ENCODE results near the gene SLC22A12. TPM values are rescaled to one million over a fixed set of nuclear protein-coding genes. Genes with fewer than 3 reads are reported as not detected.

SLC22A12 gene
- total and polyA plus RNA-seq, 2 donors (not counting 3 experiments of a cell fraction or from before 2014, with no cell fraction given), result not detected

GRCh38 chr11:64558869-64559268, 32.2 kb upstream of the SLC22A12 start:
- H4K20me1 ChIP-seq (replicated peaks; ENCODE audit: control insufficient read depth, extremely low read depth, insufficient read depth, low read length), result no peaks in the 10 kb centered on the region
- no peaks in the 10 kb centered on the region for H3K79me2 ChIP-seq (ENCODE audit: control insufficient read depth, insufficient read depth, low read length)
- TF ChIP-seq MYC (IDR thresholded peaks at IDR 0.05; ENCODE audit: low read depth, low read length), result no peak
- TF ChIP-seq POLR2A (IDR thresholded peaks at IDR 0.05; ENCODE audit: low read depth, low read length), result no peak
- DNase-seq (ENCODE audit: low read depth, low spot score) (no peak), FAIRE-seq (no peak)
- dilution Hi-C loops (cut with MboI; ENCODE audit: extremely low pct_ligation_motif_present, low sequenced_read_pairs) (no loop called here), intact Hi-C loops (cut with micrococcal nuclease) (no loop called here)
- H3K4me3 ChIP-seq (replicated peaks in 1 of 3; ENCODE audit: insufficient read depth in 1 of 3, low read depth in 1 of 3, low read length in 3 of 3), result no peak overlapping the region
- H3K27me3 ChIP-seq (ENCODE audit: control insufficient read depth in 2 of 2, insufficient read depth in 2 of 2, low read length in 2 of 2), result no peaks in the 10 kb centered on the region
- no TSS peak for BruUV-seq (replicated peaks)
- POLR2A ChIA-PET, result no interaction called here
- CTCF ChIA-PET, result interaction anchor here (0.9 to 2.1 kb wide), 4 partner anchors 90 to 110 kb away, joined by 3 to 8 read pairs (median 8); no protein-coding TSS in a partner anchor
- no peak overlapping the region for H3K27ac ChIP-seq (ENCODE audit: insufficient read depth, low read depth, low read length)
- no peaks in the 10 kb centered on the region for H3K36me3 ChIP-seq (ENCODE audit: control insufficient read depth in 2 of 2, extremely low read depth in 1 of 2, insufficient read depth in 2 of 2, low read length in 2 of 2)
- H3K9ac ChIP-seq (replicated peaks; ENCODE audit: extremely low read depth, insufficient read depth, low read length), result no peak overlapping the region
- H3K9me1 ChIP-seq (replicated peaks; ENCODE audit: control insufficient read depth, extremely low read depth, insufficient read depth, low read length), result no peaks in the 10 kb centered on the region
- H3K4me1 ChIP-seq (ENCODE audit: control insufficient read depth, extremely low read depth, insufficient read depth, low read length), result peaks cover 8% of the 10 kb centered on the region
- no peak overlapping the region for H2AFZ ChIP-seq (ENCODE audit: low read depth, low read length)
- no peak overlapping the region for H3K4me2 ChIP-seq (ENCODE audit: insufficient read depth, low read length)
- no peaks in the 10 kb centered on the region for H3K9me3 ChIP-seq (replicated peaks; ENCODE audit: control insufficient read depth, insufficient read depth, low read length)

GRCh38 chr11:64559351-64560138, 31.5 kb upstream of the SLC22A12 start:
- Histone ChIP-seq H3K4me2 (ENCODE audit: insufficient read depth, low read length) (no peak overlapping the region), H3K9me1 (replicated peaks; ENCODE audit: control insufficient read depth, extremely low read depth, insufficient read depth, low read length) (no peaks in the 10 kb centered on the region), H3K9ac (replicated peaks; ENCODE audit: extremely low read depth, insufficient read depth, low read length) (no peak overlapping the region), H3K9me3 (replicated peaks; ENCODE audit: control insufficient read depth, insufficient read depth, low read length) (no peaks in the 10 kb centered on the region), H3K27me3 (ENCODE audit: control insufficient read depth in 2 of 2, insufficient read depth in 2 of 2, low read length in 2 of 2) (no peaks in the 10 kb centered on the region), H3K36me3 (ENCODE audit: control insufficient read depth in 2 of 2, extremely low read depth in 1 of 2, insufficient read depth in 2 of 2, low read length in 2 of 2) (no peaks in the 10 kb centered on the region), H3K79me2 (ENCODE audit: control insufficient read depth, insufficient read depth, low read length) (no peaks in the 10 kb centered on the region), H3K4me3 (replicated peaks in 1 of 3; ENCODE audit: insufficient read depth in 1 of 3, low read depth in 1 of 3, low read length in 3 of 3) (no peak overlapping the region), H3K27ac (ENCODE audit: insufficient read depth, low read depth, low read length) (no peak overlapping the region), H4K20me1 (replicated peaks; ENCODE audit: control insufficient read depth, extremely low read depth, insufficient read depth, low read length) (no peaks in the 10 kb centered on the region), H2AFZ (ENCODE audit: low read depth, low read length) (no peak overlapping the region), H3K4me1 (ENCODE audit: control insufficient read depth, extremely low read depth, insufficient read depth, low read length) (peaks cover 1% of the 10 kb centered on the region)
- no TSS peak for BruUV-seq (replicated peaks)
- TF ChIP-seq JUN (IDR thresholded peaks at IDR 0.05; ENCODE audit: borderline replicate concordance, insufficient read depth, insufficient read length, low read depth) (no peak), GATA2 (IDR thresholded peaks at IDR 0.05; ENCODE audit: insufficient read depth, insufficient read length, low read depth, low read length) (no peak), POLR2A (IDR thresholded peaks at IDR 0.05; ENCODE audit: low read depth, low read length) (no peak), POLR2AphosphoS5 (IDR thresholded peaks at IDR 0.05; ENCODE audit: insufficient read depth, low read depth, low read length) (no peak), FOS (IDR thresholded peaks at IDR 0.05; ENCODE audit: borderline replicate concordance, insufficient read depth, low read length) (no peak), MYC (IDR thresholded peaks at IDR 0.05; ENCODE audit: low read depth, low read length) (no peak), EZH2 (IDR thresholded peaks at IDR 0.05; ENCODE audit: borderline replicate concordance, low read depth, low read length, severe bottlenecking) (no peak), MAX (IDR thresholded peaks at IDR 0.05; ENCODE audit: insufficient read depth, insufficient read length) (no peak), CTCF (IDR thresholded peaks at IDR 0.05; ENCODE audit: extremely low read depth in 1 of 2, insufficient read depth in 1 of 2, low read depth in 1 of 2, low read length in 2 of 2) (no peak)
- intact Hi-C loops (cut with micrococcal nuclease), result no loop called here
- dilution Hi-C loops (cut with MboI; ENCODE audit: extremely low pct_ligation_motif_present, low sequenced_read_pairs), result no loop called here
- FAIRE-seq, result no peak
- DNase-seq (ENCODE audit: low read depth, low spot score), result no peak
- CTCF ChIA-PET, result interaction anchor here (1.1 to 1.4 kb wide), 2 partner anchors 89 to 91 kb away, joined by 3 read pairs; no protein-coding TSS in a partner anchor
- POLR2A ChIA-PET, result no interaction called here
